GM18868 (cell line): ENCODE data around the gene CLPTM1L.
"Not testable (repeated sequence)": the region's sequence is repeated elsewhere in the genome, so short reads cannot be mapped to it uniquely, and the experiment has no call there.

Source experiments
- ATAC-seq: cut with Tn5 transposase; IDR thresholded peaks from one replicate; pipeline ENCODE4 v1.9.1; 2021; ENCODE audit warnings: mild to moderate bottlenecking, moderate library complexity; ENCODE audit not compliant: unreplicated experiment

Gene CLPTM1L

GRCh38 chr5:1380910-1381309 lies 36.0 kb upstream of the CLPTM1L start:
- ATAC-seq, result no peak

GRCh38 chr5:1380011-1380817 lies 35.3 kb upstream of the CLPTM1L start:
- peak; percentile 92 for ATAC-seq

- ATAC-seq, result no peak
Observed at GRCh38 chr5:1378866-1379659, 34.2 kb upstream of the CLPTM1L start.

GRCh38 chr5:1378096-1378495 lies 33.2 kb upstream of the CLPTM1L start:
- no peak for ATAC-seq

GRCh38 chr5:1376981-1377380 lies 32.1 kb upstream of the CLPTM1L start:
- no peak for ATAC-seq

- ATAC-seq, result no peak
Observed at GRCh38 chr5:1375871-1376810, 31.2 kb upstream of the CLPTM1L start.

GRCh38 chr5:1374679-1375055 lies 29.8 kb upstream of the CLPTM1L start:
- ATAC-seq, result no peak

GRCh38 chr5:1374030-1374678 lies 29.3 kb upstream of the CLPTM1L start:
- no peak for ATAC-seq

GRCh38 chr5:1371972-1372342 lies 27.1 kb upstream of the CLPTM1L start:
- not testable (repeated sequence) for ATAC-seq

- no peak for ATAC-seq
Observed at GRCh38 chr5:1371218-1371971, 26.5 kb upstream of the CLPTM1L start.

GRCh38 chr5:1370006-1370405 lies 25.1 kb upstream of the CLPTM1L start:
- no peak for ATAC-seq

GRCh38 chr5:1368756-1369155 lies 23.9 kb upstream of the CLPTM1L start:
- no peak for ATAC-seq

GRCh38 chr5:1368236-1368635 lies 23.3 kb upstream of the CLPTM1L start:
- no peak for ATAC-seq

GRCh38 chr5:1367149-1367548 lies 22.2 kb upstream of the CLPTM1L start:
- no peak for ATAC-seq

- ATAC-seq, result no peak
Observed at GRCh38 chr5:1366514-1366913, 21.6 kb upstream of the CLPTM1L start.

GRCh38 chr5:1364211-1364610 lies 19.3 kb upstream of the CLPTM1L start:
- ATAC-seq, result no peak

- ATAC-seq, result no peak
Observed at GRCh38 chr5:1363581-1363980, 18.7 kb upstream of the CLPTM1L start.

GRCh38 chr5:1363160-1363559 lies 18.3 kb upstream of the CLPTM1L start:
- no peak for ATAC-seq

- no peak for ATAC-seq
Observed at GRCh38 chr5:1362242-1363015, 17.5 kb upstream of the CLPTM1L start.
